Activated T-helper 1 cell treated with anti-CD3 and anti-CD28 coated beads, Interleukin-12 subunit alpha, Interleukin-12 subunit beta, Interleukin-2, Interleukin-4 antibody, amounts not matched to agents 30 ng/mL and 10 ng/mL and 1 ng/mL, durations not matched to agents 14 hours and 24 hours and 36 hours (primary cell): ENCODE results near the gene RPL13A. TPM values are rescaled to one million over a fixed set of nuclear protein-coding genes. Genes with fewer than 3 reads are reported as not detected.

Source experiments
- DNase-seq: peaks from one replicate; pipeline ENCODE4 v3.0.0; 2021; ENCODE audit warnings: low spot score
- H3K27ac Mint-ChIP-seq: one replicate; pipeline ENCODE4 v1.8.0; 2021; ENCODE audit warnings: mild to moderate bottlenecking, mixed read lengths
- H3K27me3 Mint-ChIP-seq: one replicate; pipeline ENCODE4 v1.8.0; 2022; ENCODE audit warnings: mild to moderate bottlenecking, moderate library complexity, mixed read lengths; ENCODE audit not compliant: insufficient read depth
- H3K36me3 Mint-ChIP-seq: one replicate; pipeline ENCODE4 v1.8.0; 2021; ENCODE audit warnings: low read depth, mixed read lengths
- H3K4me1 Mint-ChIP-seq: one replicate; pipeline ENCODE4 v1.8.0; 2021; ENCODE audit warnings: low read depth, mixed read lengths
- H3K4me3 Mint-ChIP-seq: one replicate; pipeline ENCODE4 v1.8.0; 2021; ENCODE audit warnings: mild to moderate bottlenecking, moderate library complexity, mixed read lengths
- H3K9me3 Mint-ChIP-seq: one replicate; pipeline ENCODE4 v1.8.0; 2021; ENCODE audit warnings: mixed read lengths
- intact Hi-C: fragments of 100-400 bp; cut with micrococcal nuclease; formaldehyde crosslinking; loops from one replicate; pipeline ENCODE4 v1.15.1; 2024
- total RNA-seq: library from RNA; stranded (reverse); gene quantifications from 2 replicates; pipeline ENCODE4 v1.2.3, GENCODE V29; 2022

RPL13A gene
- total RNA-seq, 1 donor from 2014 or later, result 2,988 TPM

- Mint-ChIP-seq H3K4me3 (peak overlapping the region; percentile 91), H3K27ac (peak overlapping the region; percentile 97), H3K4me1 (peaks cover 36% of the 10 kb centered on the region), H3K27me3 (no peaks in the 10 kb centered on the region), H3K36me3 (peaks cover 10% of the 10 kb centered on the region), H3K9me3 (no peaks in the 10 kb centered on the region)
- intact Hi-C loops, result no loop called here
- DNase-seq, result no peak
Observed at GRCh38 chr19:49475191-49475917, 12.1 kb upstream of the RPL13A start.

- peak; percentile 72 for DNase-seq
- Mint-ChIP-seq H3K4me3 (peak overlapping the region; percentile 91), H3K4me1 (peaks cover 31% of the 10 kb centered on the region), H3K9me3 (no peaks in the 10 kb centered on the region), H3K36me3 (peaks cover 15% of the 10 kb centered on the region), H3K27me3 (no peaks in the 10 kb centered on the region), H3K27ac (peak overlapping the region; percentile 97)
- intact Hi-C loops, result loop anchor here (1.0 to 2.0 kb wide), 4 partner anchors 23 to 250 kb away; partner anchors contain the start of gene ALDH16A1
Observed at GRCh38 chr19:49475995-49476880, 11.2 kb upstream of the RPL13A start.

- no peak for DNase-seq
- Mint-ChIP-seq H3K4me3 (no peak overlapping the region), H3K27ac (peak overlapping the region; percentile 18), H3K27me3 (no peaks in the 10 kb centered on the region), H3K36me3 (peaks cover 19% of the 10 kb centered on the region), H3K4me1 (peaks cover 20% of the 10 kb centered on the region), H3K9me3 (no peaks in the 10 kb centered on the region)
- intact Hi-C loops, result no loop called here
Observed at GRCh38 chr19:49479975-49480628, 7.3 kb upstream of the RPL13A start.

GRCh38 chr19:49481020-49481683 lies 6.3 kb upstream of the RPL13A start:
- Mint-ChIP-seq H3K36me3 (peaks cover 24% of the 10 kb centered on the region), H3K4me3 (no peak overlapping the region), H3K27ac (peak overlapping the region; percentile 50), H3K27me3 (no peaks in the 10 kb centered on the region), H3K9me3 (no peaks in the 10 kb centered on the region), H3K4me1 (peaks cover 16% of the 10 kb centered on the region)
- DNase-seq, result no peak
- intact Hi-C loops, result no loop called here

- H3K9me3 Mint-ChIP-seq, result no peaks in the 10 kb centered on the region
- H3K4me1 Mint-ChIP-seq, result peaks cover 25% of the 10 kb centered on the region
- peak overlapping the region; percentile 82 for H3K27ac Mint-ChIP-seq
- intact Hi-C loops, result no loop called here
- peaks cover 52% of the 10 kb centered on the region for H3K36me3 Mint-ChIP-seq
- H3K27me3 Mint-ChIP-seq, result peaks cover 4% of the 10 kb centered on the region
- no peak overlapping the region for H3K4me3 Mint-ChIP-seq
- no peak for DNase-seq
Observed at GRCh38 chr19:49486232-49486631, 1.2 kb upstream of the RPL13A start.

- peaks cover 23% of the 10 kb centered on the region for H3K4me1 Mint-ChIP-seq
- no peak for DNase-seq
- peaks cover 4% of the 10 kb centered on the region for H3K27me3 Mint-ChIP-seq
- H3K4me3 Mint-ChIP-seq, result peak overlapping the region; percentile 98
- peak overlapping the region; percentile 94 for H3K27ac Mint-ChIP-seq
- intact Hi-C loops, result loop anchor here (1.0 kb wide), 4 partner anchors 10 to 33 kb away; partner anchors contain the start of genes ALDH16A1, FLT3LG and RPS11
- peaks cover 55% of the 10 kb centered on the region for H3K36me3 Mint-ChIP-seq
- H3K9me3 Mint-ChIP-seq, result no peaks in the 10 kb centered on the region
Observed at GRCh38 chr19:49486710-49487276, 615 bp upstream of the RPL13A start.

GRCh38 chr19:49488046-49488862 lies 846 bp downstream of the RPL13A start:
- Mint-ChIP-seq H3K4me1 (peaks cover 34% of the 10 kb centered on the region), H3K36me3 (peaks cover 66% of the 10 kb centered on the region), H3K9me3 (no peaks in the 10 kb centered on the region), H3K27me3 (peaks cover 4% of the 10 kb centered on the region), H3K4me3 (peak overlapping the region; percentile 98), H3K27ac (peak overlapping the region; percentile 94)
- no peak for DNase-seq
- intact Hi-C loops, result no loop called here

- Mint-ChIP-seq H3K27ac (peak overlapping the region; percentile 94), H3K36me3 (peaks cover 66% of the 10 kb centered on the region), H3K4me1 (peaks cover 34% of the 10 kb centered on the region), H3K4me3 (peak overlapping the region; percentile 98), H3K9me3 (no peaks in the 10 kb centered on the region), H3K27me3 (peaks cover 4% of the 10 kb centered on the region)
- no peak for DNase-seq
- intact Hi-C loops, result no loop called here
Observed at GRCh38 chr19:49488863-49489537, 1.6 kb downstream of the RPL13A start.

- Mint-ChIP-seq H3K9me3 (no peaks in the 10 kb centered on the region), H3K36me3 (peaks cover 66% of the 10 kb centered on the region), H3K27ac (peak overlapping the region; percentile 94), H3K4me3 (peak overlapping the region; percentile 98), H3K4me1 (peaks cover 34% of the 10 kb centered on the region), H3K27me3 (peaks cover 4% of the 10 kb centered on the region)
- no peak for DNase-seq
- intact Hi-C loops, result no loop called here
Observed at GRCh38 chr19:49489601-49490167, 2.3 kb downstream of the RPL13A start.

GRCh38 chr19:49490287-49491029 lies 3.0 kb downstream of the RPL13A start:
- Mint-ChIP-seq H3K4me3 (peak overlapping the region; percentile 98), H3K27ac (peak overlapping the region; percentile 94), H3K36me3 (peaks cover 66% of the 10 kb centered on the region), H3K27me3 (peaks cover 4% of the 10 kb centered on the region), H3K4me1 (peaks cover 38% of the 10 kb centered on the region), H3K9me3 (no peaks in the 10 kb centered on the region)
- intact Hi-C loops, result no loop called here
- no peak for DNase-seq
